ENCODE measurements around the gene SCFD2. TPM values are rescaled to one million over a fixed set of nuclear protein-coding genes. Genes with fewer than 3 reads are reported as not detected.
"Not testable (repeated sequence)": the region's sequence is repeated elsewhere in the genome, so short reads cannot be mapped to it uniquely, and the experiment has no call there.

Gene SCFD2
- 16.2 TPM for total RNA-seq

GRCh38 chr4:53365486-53366300 is at the start of gene SCFD2:
Gene SCFD2 (minus strand): TSS chr4:53366061.
- Histone ChIP-seq H3K27ac (ENCODE audit: low read depth, low read length) (peak within 1 kb of the TSS; percentile 37), H3K27me3 (ENCODE audit: control insufficient read depth in 3 of 3, insufficient read depth in 3 of 3, low read length in 3 of 3) (peaks cover 3 to 14% (median 4%) of the 10 kb centered on the region in 3 donors), H3K9ac (ENCODE audit: low read depth in 1 of 3, low read length in 3 of 3) (peak within 1 kb of the TSS; percentile 76 to 91 (median 85)), H3K4me3 (ENCODE audit: low read length in 3 of 3) (peak within 1 kb of the TSS; percentile 93 to 100 (median 97)), H3K9me3 (ENCODE audit: control insufficient read depth in 3 of 3, low read length in 3 of 3) (no peaks in the 10 kb centered on the region), H3K4me1 (ENCODE audit: control insufficient read depth in 3 of 3, insufficient read depth in 3 of 3, low read length in 3 of 3) (peaks cover 14 to 19% (median 18%) of the 10 kb centered on the region in 3 donors), H3K36me3 (ENCODE audit: control insufficient read depth in 3 of 3, insufficient read depth in 3 of 3, low read length in 3 of 3) (no peaks in the 10 kb centered on the region)

DNA sequence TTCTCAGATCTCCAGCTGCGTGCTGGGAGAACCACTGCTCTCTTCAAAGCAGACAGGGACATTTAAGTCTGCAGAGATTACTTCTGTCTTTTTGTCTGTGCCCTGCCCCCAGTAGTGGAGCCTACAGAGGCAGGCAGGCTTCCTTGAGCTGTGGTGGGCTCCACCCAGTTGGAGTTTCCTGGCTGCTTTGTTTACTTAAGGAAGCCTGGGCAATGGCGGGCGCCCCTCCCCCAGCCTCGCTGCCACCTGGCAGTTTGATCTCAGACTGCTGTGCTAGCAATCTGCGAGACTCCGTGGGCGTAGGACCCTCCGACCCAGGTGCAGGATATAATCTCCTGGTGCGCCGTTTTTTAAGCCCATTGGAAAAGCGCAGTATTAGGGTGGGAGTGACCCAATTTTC is 43.6 kb upstream of the SCFD2 start:
- not testable (repeated sequence) for H3K27ac ChIP-seq (ENCODE audit: low read depth, low read length); H3K4me1 ChIP-seq (ENCODE audit: control insufficient read depth in 3 of 3, insufficient read depth in 3 of 3, low read length in 3 of 3); H3K36me3 ChIP-seq (ENCODE audit: control insufficient read depth in 3 of 3, insufficient read depth in 3 of 3, low read length in 3 of 3); H3K9ac ChIP-seq (ENCODE audit: low read depth in 1 of 3, low read length in 3 of 3); H3K27me3 ChIP-seq (ENCODE audit: control insufficient read depth in 3 of 3, insufficient read depth in 3 of 3, low read length in 3 of 3); H3K9me3 ChIP-seq (ENCODE audit: control insufficient read depth in 3 of 3, low read length in 3 of 3); H3K4me3 ChIP-seq (ENCODE audit: low read length in 3 of 3)

- Histone ChIP-seq H3K9me3 (ENCODE audit: control insufficient read depth in 3 of 3, low read length in 3 of 3) (no peaks in the 10 kb centered on the region), H3K27me3 (ENCODE audit: control insufficient read depth in 3 of 3, insufficient read depth in 3 of 3, low read length in 3 of 3) (no peaks in the 10 kb centered on the region), H3K4me1 (ENCODE audit: control insufficient read depth in 3 of 3, insufficient read depth in 3 of 3, low read length in 3 of 3) (peaks cover 7 to 11% (median 10%) of the 10 kb centered on the region in 3 donors), H3K9ac (ENCODE audit: low read depth in 1 of 3, low read length in 3 of 3) (no peak overlapping the region), H3K4me3 (ENCODE audit: low read length in 3 of 3) (no peak overlapping the region), H3K27ac (ENCODE audit: low read depth, low read length) (no peak overlapping the region), H3K36me3 (ENCODE audit: control insufficient read depth in 3 of 3, insufficient read depth in 3 of 3, low read length in 3 of 3) (peaks cover 6 to 25% (median 7%) of the 10 kb centered on the region in 3 donors)
These were observed 14.4 kb upstream of the SCFD2 start for GRCh38 chr4:53380221-53380620.

- Histone ChIP-seq H3K36me3 (ENCODE audit: control insufficient read depth in 3 of 3, insufficient read depth in 3 of 3, low read length in 3 of 3) (peaks cover 0 to 13% (median 0%) of the 10 kb centered on the region in 3 donors), H3K27ac (ENCODE audit: low read depth, low read length) (peak overlapping the region; percentile 73)
These were observed 12.3 kb upstream of the SCFD2 start for GRCh38 chr4:53378171-53378482.

GRCh38 chr4:53377319-53378170 is 11.7 kb upstream of the SCFD2 start, which contains the start of gene FIP1L1:
Gene FIP1L1 (plus strand): TSS chr4:53377641. CDS start chr4:53377839, 198 bp downstream.
- Histone ChIP-seq H3K4me1 (ENCODE audit: control insufficient read depth in 3 of 3, insufficient read depth in 3 of 3, low read length in 3 of 3) (peaks cover 7 to 11% (median 10%) of the 10 kb centered on the region in 3 donors), H3K27ac (ENCODE audit: low read depth, low read length) (peak within 1 kb of the TSS; percentile 73), H3K9ac (ENCODE audit: low read depth in 1 of 3, low read length in 3 of 3) (peak within 1 kb of the TSS; percentile 82 to 90 (median 88)), H3K4me3 (ENCODE audit: low read length in 3 of 3) (peak within 1 kb of the TSS; percentile 80 to 91 (median 89)), H3K9me3 (ENCODE audit: control insufficient read depth in 3 of 3, low read length in 3 of 3) (no peaks in the 10 kb centered on the region), H3K27me3 (ENCODE audit: control insufficient read depth in 3 of 3, insufficient read depth in 3 of 3, low read length in 3 of 3) (no peaks in the 10 kb centered on the region), H3K36me3 (ENCODE audit: control insufficient read depth in 3 of 3, insufficient read depth in 3 of 3, low read length in 3 of 3) (peaks cover 0 to 11% (median 0%) of the 10 kb centered on the region in 3 donors)

More at GRCh38 chr4:53378171-53378482, 12.3 kb upstream of the SCFD2 start:
- Histone ChIP-seq H3K27me3 (ENCODE audit: control insufficient read depth in 3 of 3, insufficient read depth in 3 of 3, low read length in 3 of 3) (no peaks in the 10 kb centered on the region), H3K9me3 (ENCODE audit: control insufficient read depth in 3 of 3, low read length in 3 of 3) (no peaks in the 10 kb centered on the region), H3K4me3 (ENCODE audit: low read length in 3 of 3) (peak overlapping the region; percentile 80 to 91 (median 89)), H3K9ac (ENCODE audit: low read depth in 1 of 3, low read length in 3 of 3) (peak overlapping the region; percentile 82 to 90 (median 88)), H3K4me1 (ENCODE audit: control insufficient read depth in 3 of 3, insufficient read depth in 3 of 3, low read length in 3 of 3) (peaks cover 7 to 11% (median 10%) of the 10 kb centered on the region in 3 donors)

DNA sequence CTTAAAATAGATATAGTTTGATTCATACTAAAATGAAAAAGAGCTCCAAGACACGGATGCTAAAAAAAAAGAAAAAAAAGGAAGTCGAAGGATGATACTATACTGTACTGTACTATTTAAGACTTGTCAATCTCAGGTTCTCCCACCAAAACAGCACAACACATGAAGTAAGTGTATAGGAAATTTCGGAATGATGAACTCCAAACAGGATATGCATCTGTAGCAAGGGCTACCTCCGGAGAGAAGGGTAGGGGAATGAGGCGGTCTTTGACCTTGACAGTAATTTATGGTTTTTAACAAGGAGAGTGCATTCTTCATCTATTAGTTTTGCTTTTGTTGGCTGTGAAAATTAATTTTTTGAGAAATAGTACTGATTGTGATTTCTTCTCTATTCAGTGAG is 11.0 kb upstream of the SCFD2 start:
- Histone ChIP-seq H3K36me3 (ENCODE audit: control insufficient read depth in 3 of 3, insufficient read depth in 3 of 3, low read length in 3 of 3) (peaks cover 0 to 4% (median 0%) of the 10 kb centered on the region in 3 donors), H3K27me3 (ENCODE audit: control insufficient read depth in 3 of 3, insufficient read depth in 3 of 3, low read length in 3 of 3) (no peaks in the 10 kb centered on the region), H3K9ac (ENCODE audit: low read depth in 1 of 3, low read length in 3 of 3) (peak overlapping the region; percentile 46 to 88 (median 82)), H3K4me3 (ENCODE audit: low read length in 3 of 3) (peak overlapping the region; percentile 80 to 91 (median 89)), H3K4me1 (ENCODE audit: control insufficient read depth in 3 of 3, insufficient read depth in 3 of 3, low read length in 3 of 3) (peaks cover 7 to 11% (median 10%) of the 10 kb centered on the region in 3 donors), H3K27ac (ENCODE audit: low read depth, low read length) (peak overlapping the region; percentile 73), H3K9me3 (ENCODE audit: control insufficient read depth in 3 of 3, low read length in 3 of 3) (no peaks in the 10 kb centered on the region)

DNA sequence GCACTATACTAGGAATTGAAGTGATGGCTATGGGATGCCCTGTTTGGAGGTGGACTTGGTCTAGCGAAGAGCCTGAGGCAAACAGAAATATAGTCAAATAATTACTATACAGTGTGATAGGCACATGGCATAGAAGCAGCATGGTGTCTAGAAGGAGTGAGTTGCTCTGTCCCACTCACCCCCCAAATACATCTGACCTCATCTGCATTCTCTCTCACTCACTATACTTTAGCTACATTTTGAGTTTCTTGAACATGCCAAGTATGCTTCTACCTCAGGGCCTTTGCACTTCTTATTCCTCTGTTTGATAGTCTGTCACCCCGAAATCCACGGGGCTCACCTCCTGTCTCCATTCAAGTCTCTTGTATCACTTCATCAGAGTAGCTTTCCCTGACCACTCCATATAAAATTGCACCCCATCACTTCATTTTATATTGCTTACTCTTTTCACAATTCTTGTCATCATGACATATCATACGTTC is 9.0 kb upstream of the SCFD2 start:
- Histone ChIP-seq H3K27ac (ENCODE audit: low read depth, low read length) (no peak overlapping the region), H3K4me1 (ENCODE audit: control insufficient read depth in 3 of 3, insufficient read depth in 3 of 3, low read length in 3 of 3) (peaks cover 7 to 10% (median 8%) of the 10 kb centered on the region in 3 donors), H3K4me3 (ENCODE audit: low read length in 3 of 3) (no peak overlapping the region), H3K9me3 (ENCODE audit: control insufficient read depth in 3 of 3, low read length in 3 of 3) (no peaks in the 10 kb centered on the region), H3K27me3 (ENCODE audit: control insufficient read depth in 3 of 3, insufficient read depth in 3 of 3, low read length in 3 of 3) (peaks cover 3 to 9% (median 7%) of the 10 kb centered on the region in 3 donors), H3K36me3 (ENCODE audit: control insufficient read depth in 3 of 3, insufficient read depth in 3 of 3, low read length in 3 of 3) (no peaks in the 10 kb centered on the region), H3K9ac (ENCODE audit: low read depth in 1 of 3, low read length in 3 of 3) (no peak overlapping the region)

- Histone ChIP-seq H3K4me1 (ENCODE audit: control insufficient read depth in 3 of 3, insufficient read depth in 3 of 3, low read length in 3 of 3) (peaks cover 2% of the 10 kb centered on the region in 3 donors), H3K36me3 (ENCODE audit: control insufficient read depth in 3 of 3, insufficient read depth in 3 of 3, low read length in 3 of 3) (no peaks in the 10 kb centered on the region), H3K27ac (ENCODE audit: low read depth, low read length) (no peak overlapping the region), H3K4me3 (ENCODE audit: low read length in 3 of 3) (no peak overlapping the region), H3K9me3 (ENCODE audit: control insufficient read depth in 3 of 3, low read length in 3 of 3) (no peaks in the 10 kb centered on the region), H3K9ac (ENCODE audit: low read depth in 1 of 3, low read length in 3 of 3) (no peak overlapping the region), H3K27me3 (ENCODE audit: control insufficient read depth in 3 of 3, insufficient read depth in 3 of 3, low read length in 3 of 3) (peaks cover 3 to 16% (median 9%) of the 10 kb centered on the region in 3 donors)
These were observed 6.1 kb upstream of the SCFD2 start for GRCh38 chr4:53371843-53372521.

DNA sequence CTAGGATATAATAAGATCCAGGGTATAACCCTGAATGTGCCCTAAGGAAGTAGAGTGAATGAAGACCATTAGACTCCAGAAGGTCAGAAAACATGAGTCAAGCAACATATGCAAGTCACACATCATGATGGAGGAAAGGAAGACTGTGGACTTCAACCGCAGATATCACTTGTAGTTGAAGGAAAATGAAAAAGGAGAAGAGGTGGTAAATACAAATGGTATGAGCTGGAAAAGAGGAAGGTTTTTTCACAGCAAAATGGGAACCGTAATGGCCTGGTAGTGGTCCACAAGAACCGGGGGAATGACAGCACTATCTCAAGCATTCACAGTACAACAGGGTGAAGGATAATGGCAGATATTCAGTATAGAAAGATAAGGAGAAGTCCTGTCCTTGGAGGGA is 5.2 kb upstream of the SCFD2 start:
- Histone ChIP-seq H3K9me3 (ENCODE audit: control insufficient read depth in 3 of 3, low read length in 3 of 3) (no peaks in the 10 kb centered on the region), H3K27me3 (ENCODE audit: control insufficient read depth in 3 of 3, insufficient read depth in 3 of 3, low read length in 3 of 3) (peaks cover 3 to 16% (median 9%) of the 10 kb centered on the region in 3 donors), H3K4me1 (ENCODE audit: control insufficient read depth in 3 of 3, insufficient read depth in 3 of 3, low read length in 3 of 3) (peaks cover 0 to 7% (median 0%) of the 10 kb centered on the region in 3 donors), H3K4me3 (ENCODE audit: low read length in 3 of 3) (no peak overlapping the region), H3K36me3 (ENCODE audit: control insufficient read depth in 3 of 3, insufficient read depth in 3 of 3, low read length in 3 of 3) (no peaks in the 10 kb centered on the region), H3K9ac (ENCODE audit: low read depth in 1 of 3, low read length in 3 of 3) (no peak overlapping the region), H3K27ac (ENCODE audit: low read depth, low read length) (no peak overlapping the region)
